GDM1 (cell line): ENCODE results near the gene TUFM.
"Not testable (repeated sequence)": the region's sequence is repeated elsewhere in the genome, so short reads cannot be mapped to it uniquely, and the experiment has no call there.

Source experiments
- DNase-seq: peaks from one replicate; lab custom pipeline; 2025; lab: John Stamatoyannopoulos, UW

Gene TUFM

DNA sequence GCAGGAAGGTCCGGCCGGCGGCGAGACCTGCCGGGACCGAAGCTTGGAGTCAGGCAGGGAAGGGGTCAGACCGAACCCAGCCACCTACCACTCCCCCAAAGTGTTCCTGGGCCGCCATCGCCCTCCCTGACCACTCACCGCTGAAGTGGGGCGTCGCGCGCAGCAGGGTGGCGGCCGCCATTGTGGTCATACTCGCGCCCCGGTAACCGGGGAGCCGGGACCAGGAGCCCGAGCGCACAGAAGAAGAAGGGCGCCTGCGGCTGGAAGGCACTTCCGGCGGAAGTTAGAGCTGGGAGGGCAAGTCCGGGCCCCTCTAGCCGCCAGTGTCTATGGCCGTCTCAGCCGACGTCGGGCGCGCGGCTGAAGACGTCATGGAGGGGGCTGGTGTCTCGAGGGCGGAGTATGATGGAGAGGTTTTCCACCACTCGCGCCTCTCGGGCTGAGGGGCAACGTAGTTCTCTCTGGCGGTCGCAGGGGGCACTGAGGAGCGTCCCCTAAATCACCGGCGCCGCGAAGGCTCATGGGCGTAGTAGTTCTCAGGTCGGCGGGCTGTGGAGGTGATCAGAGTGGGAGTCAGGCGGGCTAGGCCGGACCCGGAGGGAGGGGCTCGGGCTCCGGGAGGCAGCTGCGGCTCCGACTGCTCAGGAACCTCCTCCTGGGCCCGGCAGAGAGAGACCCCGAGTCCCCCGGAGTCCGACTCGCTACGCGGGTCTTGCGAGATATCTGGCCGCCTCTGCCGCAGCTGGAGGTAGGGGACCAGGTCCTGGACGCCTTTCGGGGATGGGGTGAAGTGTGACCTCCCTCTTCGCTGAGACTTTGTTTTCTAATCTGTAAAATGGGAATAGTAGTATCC, at the start of gene TUFM:
Gene TUFM (minus strand): TSS at position 269 of the 853 bp plus-strand sequence. CDS start 79 bp downstream, at position 190.
- peak; percentile 99 for DNase-seq

DNA sequence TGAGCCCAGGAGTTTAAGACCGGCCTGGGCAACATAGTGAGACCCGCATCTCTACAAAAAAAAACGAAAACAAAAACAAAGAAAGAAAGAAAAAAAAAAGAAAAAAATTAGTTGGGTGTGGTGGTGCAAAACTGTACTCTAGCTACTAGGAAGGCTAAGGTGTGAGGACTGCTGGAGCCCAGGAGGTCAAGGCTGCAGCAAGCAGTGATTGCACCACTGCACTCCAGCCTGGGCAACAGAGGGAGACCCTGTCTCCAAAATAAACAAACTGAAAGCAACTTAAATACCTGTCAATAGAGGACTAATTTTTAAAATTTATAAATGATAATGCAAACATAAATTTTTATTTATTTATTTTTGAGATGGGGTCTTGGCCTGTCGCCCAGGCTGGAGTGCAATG, 49.5 kb upstream of the TUFM start:
- DNase-seq = no peak

DNA sequence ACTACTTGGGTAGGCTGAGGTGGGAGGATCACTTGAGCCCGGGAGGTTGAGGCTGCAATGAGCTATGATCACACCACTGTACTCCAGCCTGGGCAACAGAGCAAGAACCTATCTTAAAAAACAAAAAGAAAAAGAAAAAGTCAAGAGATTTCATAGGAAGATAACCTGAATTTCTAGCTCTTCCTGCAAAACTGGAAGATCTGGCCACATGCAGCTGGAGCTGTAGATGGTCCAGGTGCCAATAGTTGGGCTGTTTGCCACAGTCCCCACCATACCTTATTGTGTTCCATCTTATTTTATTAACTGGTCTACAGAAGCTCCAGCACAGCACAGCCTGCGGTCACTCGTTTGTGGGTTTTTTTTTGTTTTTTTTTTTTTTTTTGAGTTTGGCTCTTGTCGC, 47.1 kb upstream of the TUFM start:
- DNase-seq = no peak

DNA sequence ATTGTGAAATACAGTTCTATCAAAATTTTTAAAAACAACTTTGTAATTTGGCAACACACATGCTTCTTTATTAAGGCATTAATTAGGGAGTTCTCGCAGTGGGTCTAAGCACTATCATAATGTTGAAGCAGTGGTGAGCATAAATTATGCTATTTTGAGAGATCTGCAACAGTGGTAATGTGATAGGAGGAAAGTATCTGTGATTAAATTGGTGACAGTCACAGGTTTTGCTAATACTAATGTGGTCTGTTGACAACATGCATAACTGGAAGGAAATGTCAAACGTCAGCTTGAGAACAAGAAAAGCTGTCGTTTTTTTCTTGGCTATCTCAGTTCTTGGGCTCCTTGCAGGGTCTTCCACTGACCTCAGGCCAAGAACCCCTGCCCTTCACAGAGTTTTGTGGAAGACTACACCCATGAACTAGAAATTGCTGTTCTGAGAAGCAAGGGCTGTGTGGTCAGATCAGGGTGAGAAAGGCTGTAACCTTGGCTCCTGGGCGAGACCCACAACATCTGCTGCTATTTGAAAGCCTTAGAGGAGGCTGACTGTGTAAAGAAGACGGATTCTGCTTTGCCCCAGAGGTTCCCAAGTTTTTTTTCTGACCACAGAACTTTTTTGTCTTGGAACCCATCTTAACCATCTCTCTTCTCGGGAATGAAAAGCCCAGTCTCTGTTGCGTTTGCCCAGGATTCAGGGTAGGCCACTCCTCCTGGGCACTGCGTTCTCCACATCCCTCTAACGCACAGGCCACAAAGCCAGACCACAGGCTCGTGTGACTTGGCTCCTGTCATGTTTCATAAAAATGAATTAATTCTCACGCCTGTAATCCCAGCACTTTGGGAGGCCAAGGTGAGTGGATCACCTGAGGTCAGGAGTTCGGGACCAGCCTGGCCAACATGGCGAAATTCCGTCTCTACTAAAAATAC, 46.1 kb upstream of the TUFM start:
- DNase-seq = no peak

DNA sequence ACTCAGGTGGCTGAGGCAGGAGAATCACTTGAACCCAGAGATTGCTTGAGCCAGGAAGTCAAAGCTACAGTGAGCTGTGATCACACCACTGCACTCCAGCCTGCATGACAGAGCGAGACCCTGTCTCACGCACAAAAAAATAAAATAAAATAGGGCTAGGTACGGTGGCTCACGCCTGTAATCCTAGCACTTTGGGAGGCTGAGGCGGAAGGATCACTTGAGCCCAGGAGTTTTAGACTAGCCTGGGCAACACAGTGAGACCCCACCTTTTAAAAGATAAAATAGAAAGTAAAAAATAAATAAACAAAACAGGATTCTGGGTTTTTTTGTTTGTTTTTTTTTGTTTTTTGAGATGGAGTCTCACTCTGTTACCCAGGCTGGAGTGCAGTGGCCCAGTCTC, 44.2 kb upstream of the TUFM start:
- DNase-seq = not testable (repeated sequence)

DNA sequence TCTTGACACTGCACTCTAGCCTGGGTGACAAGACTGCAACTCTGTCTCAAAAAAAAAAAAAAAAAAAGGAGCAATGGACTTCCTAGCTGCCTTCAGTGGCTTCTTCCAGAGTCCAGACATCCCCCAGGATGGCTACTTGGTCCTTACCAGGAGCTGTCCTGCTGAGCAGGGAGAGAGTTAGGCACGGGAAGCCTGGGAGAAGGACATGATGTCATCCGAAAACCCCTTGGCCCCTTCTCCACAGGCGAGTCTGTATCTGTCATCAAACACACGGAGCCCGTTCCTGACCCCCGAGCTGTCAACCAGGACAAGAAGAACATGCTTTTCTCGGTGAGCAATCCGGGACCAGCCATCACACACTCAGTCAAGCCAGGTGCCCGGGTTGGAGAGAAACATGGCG, 40.8 kb upstream of the TUFM start:
- DNase-seq = no peak

DNA sequence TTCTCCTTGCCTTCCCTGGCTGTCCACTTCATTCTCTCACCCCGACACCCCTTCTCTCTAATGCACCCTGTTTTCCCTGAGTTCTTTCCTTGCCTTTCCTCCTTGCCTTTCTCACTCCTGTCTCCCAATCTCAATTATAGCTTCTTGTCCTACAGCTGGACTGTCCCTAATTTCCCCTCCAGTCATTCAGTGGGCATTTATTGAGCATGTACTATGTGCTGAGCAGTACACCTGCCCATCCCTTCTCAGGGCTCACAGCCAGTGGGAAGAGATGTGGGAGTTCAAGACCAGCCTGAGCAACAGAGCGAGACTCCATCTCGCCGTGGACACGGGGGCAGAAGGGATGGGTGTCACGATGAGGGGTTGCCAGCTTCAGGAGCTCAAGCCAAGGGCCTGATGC, 37.9 kb upstream of the TUFM start:
- no peak for DNase-seq

DNA sequence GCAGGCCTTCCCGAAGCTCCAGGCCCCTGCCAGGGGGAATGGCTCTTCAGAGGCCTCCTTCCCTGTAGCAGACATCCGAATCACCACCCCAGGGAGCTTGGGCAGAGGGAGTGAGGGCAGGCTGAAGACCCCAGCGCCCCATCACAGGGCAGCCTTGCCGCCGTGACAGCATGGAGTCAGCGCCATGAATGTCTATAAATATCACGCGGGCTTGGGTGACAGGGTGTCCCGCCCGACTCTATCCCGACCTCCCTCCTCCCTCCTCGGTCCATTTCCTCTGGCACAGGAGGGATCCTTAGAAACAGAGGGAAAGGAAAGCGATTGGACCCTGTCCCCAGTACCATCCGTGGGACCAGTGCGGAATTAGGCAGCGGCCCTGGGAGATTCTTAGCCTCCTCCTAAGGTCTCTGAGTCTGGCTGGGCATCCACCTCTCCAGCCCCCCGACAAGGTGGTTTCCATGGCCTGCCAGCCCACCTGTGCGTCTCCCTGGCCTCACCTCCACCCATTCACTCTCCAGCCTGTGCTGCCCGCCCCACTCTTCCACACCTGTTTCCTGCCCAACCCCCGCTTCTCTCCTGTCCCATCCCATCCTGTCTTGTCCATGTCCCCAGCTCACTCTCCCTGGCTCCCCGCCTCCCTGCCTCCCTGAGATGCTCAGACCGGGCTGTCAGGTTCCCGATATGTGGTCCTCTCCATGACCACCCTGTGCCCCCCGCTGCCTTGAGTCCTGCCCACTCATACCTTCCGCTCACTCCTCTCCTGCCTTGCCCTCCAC, 37.3 kb upstream of the TUFM start:
- no peak for DNase-seq

DNA sequence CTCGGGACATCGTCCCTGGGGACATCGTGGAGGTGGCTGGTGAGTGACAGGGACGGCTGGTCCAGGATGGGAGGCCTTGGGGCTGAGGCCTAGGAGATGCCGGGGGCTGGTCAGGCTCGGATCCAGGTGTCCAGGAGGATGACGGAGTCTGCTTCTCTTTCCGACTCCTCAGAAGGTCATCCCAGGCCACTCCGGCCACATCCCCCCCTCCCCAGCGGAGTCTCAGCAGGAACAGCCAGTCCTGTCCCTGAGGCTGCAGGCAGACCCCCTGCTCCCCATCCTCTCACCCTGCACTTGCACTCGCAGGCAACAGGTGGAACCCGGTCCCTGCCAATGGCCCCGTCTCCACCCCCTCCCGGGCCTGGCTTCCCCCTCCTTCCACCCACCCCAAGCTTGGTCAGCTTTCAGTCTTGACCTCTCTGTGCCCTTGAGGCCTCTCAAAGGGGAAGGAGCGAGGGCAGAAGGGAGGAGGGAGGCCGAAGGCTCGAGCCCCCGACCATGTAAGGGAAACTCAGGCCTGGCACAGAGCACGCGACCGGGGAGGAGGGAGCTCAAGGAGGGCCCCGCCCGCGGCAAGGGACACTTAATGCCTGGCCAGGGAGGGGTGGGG, 36.5 kb upstream of the TUFM start:
- DNase-seq = no peak

DNA sequence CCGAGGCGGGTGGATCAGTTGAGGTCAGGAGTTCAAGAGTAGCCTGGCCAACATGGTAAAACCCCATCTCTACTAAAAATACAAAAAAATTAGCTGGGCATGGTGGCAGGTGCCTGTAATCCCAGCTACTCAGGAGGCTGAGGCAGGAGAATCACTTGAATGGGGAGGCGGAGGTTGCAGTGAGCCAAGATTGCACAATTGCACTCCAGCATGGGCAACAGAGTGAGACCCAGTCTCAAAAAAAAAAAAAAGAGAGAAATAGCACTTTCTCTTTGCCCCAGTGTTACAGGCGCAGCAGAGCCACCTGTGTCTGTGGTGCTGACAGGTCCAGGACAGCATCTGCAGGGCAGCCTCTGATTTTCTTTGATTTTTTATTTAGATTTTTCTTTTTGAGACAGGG, 35.4 kb upstream of the TUFM start:
- not testable (repeated sequence) for DNase-seq

DNA sequence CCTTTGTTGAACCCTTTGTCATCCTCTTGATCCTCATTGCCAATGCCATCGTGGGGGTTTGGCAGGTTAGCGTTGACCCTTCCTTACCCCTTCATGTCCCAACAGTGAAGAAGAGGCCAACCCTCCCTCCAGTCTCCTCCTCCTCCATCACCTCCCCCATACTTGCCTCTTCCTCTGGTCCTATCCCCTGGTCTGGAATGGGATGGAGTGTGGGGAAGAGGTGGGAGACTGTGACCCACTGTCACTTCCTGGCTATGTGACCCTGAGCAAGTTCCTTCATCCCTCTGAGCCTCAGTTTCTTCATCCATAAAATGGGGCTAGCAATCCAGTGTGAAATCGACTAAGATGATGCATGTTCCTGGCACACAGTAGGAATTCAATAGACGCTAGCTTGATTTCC, 34.8 kb upstream of the TUFM start:
- no peak for DNase-seq

DNA sequence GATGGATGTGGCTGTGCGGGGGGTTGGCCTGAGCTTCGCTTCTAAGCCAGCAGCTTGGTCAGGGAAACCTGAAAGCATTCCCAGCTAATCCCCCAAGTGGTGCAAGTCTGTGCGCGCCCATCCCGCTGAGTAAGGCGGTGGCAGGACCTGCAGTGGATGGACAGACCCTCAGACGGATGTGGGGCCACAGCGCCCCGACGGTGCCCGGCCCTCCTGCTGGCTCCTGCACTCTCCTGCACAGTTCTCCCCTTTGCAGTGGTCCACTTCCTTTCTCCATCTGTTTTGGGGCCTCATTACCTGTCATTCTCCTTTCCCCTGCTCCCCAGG, 34.4 kb upstream of the TUFM start:
- no peak for DNase-seq

DNA sequence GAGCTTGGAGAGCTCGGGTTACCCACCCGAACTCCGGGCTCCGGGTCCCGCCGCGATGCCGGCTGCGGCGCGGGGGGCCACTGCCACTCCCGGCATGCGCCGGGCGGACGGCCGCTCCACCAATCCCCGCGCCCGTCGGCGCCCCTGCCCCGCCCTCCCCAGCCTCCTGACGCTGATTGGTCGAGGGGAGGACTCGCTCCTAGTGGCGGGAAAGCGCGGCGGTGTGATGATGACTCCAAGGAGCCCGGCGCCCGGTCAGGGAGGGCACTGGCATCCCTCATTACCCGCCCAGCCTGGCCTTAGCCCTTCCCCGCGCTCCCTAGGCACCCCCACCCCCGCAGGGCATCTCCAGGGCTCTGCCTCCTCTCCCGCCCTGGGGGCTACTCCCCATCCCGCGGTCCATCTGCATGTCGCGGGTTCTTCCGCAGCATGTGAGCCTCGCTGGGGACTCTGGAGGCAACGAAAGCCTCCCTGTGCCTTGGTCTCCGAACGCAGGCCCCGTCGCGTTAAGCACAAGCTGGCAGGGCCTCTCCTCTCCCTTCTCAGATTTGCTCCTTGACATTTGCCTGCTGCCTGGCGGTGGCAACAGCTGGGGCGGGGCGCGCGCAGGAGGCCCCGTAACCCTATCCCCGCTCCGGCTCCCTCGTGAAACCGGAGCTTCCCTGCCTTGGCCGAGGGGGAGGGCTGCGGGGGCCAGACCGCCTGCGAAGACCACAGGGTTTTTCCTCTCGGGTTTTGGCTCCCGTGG, 33.9 kb upstream of the TUFM start:
- peak; percentile 80 for DNase-seq

DNA sequence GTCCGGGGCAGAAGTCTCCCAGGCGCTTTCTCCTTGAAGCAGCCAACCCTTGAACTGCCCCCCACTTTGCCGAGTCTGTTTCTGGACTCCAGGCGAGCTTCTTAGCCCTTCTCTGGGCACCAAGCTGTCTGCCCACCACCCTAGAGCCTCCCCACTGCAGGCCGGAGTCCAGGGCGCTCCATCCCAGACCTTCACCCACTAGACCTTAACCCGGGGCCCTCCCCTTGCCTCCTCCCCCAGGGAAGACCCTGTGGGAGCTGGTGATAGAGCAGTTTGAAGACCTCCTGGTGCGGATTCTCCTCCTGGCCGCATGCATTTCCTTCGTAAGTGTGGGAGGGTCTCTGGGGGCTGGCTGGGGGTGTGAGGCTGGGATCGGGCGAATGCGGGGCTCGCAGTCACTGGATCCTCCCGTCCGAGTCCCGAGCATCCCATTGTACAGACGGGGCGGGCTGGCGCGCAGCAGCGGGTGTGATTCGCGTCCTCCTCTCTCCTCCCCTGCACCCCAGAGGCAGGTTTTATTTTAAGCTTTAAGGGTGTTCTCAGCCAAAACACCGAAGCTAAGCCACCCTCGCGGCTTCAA, 33.2 kb upstream of the TUFM start:
- no peak for DNase-seq

DNA sequence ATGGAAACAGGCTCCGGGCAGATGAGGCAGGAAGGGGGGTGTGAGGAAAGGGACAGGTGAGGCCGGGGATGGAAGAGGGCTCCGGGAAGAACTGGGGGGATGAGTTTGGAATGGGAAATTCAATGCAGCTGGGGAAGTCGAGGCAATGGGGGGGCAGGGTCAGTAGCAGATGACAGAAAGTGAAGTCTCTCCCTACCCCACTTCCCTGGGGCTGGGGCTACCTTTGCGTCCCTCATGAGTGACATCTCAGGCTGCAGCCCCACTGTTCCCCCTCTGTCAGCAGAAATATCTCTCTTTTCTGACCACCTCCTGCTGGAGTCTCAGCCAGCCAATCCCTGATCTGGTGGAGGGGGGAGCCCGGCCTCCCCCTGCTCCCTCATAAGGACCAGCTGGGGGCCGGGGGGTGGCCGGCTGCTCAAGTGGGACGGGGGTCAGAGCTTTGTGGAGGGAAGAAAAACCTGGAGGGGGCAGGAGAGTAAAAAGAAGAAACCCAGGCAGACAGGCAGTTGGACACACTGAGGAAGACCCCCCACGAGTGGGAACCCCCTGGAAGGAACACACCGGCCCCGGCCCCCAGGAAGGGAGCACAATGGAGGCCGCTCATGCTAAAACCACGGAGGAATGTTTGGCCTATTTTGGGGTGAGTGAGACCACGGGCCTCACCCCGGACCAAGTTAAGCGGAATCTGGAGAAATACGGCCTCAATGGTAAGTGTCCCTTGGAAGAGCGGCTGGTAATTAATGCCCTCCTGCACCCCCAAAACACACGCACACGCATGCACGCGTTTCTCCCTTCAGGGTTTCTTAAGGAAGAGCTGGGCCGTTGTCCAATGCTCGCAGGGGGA, 32.2 kb upstream of the TUFM start, which contains the start of gene ATP2A1:
Gene ATP2A1 (plus strand): TSS at position 406 of the 844 bp plus-strand sequence. CDS start 184 bp downstream, at position 590.
- no peak for DNase-seq

DNA sequence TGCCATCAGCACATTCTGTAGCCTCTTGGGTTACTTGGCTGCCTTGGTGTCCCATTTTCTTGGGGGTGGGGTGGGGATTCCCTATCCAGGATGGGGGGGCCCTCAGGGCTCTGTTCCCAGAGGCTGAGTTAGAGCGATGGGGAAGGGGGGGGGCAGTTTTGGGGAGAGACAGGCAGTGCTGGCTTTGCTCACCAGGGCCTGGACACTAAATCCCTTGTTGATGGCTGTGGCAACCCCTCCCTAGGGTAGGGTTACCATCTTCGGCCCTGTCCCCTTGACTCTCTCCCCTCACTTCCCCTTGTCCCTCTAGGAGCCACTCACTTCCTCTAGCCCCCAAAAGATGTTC, 31.5 kb upstream of the TUFM start:
- no peak for DNase-seq

DNA sequence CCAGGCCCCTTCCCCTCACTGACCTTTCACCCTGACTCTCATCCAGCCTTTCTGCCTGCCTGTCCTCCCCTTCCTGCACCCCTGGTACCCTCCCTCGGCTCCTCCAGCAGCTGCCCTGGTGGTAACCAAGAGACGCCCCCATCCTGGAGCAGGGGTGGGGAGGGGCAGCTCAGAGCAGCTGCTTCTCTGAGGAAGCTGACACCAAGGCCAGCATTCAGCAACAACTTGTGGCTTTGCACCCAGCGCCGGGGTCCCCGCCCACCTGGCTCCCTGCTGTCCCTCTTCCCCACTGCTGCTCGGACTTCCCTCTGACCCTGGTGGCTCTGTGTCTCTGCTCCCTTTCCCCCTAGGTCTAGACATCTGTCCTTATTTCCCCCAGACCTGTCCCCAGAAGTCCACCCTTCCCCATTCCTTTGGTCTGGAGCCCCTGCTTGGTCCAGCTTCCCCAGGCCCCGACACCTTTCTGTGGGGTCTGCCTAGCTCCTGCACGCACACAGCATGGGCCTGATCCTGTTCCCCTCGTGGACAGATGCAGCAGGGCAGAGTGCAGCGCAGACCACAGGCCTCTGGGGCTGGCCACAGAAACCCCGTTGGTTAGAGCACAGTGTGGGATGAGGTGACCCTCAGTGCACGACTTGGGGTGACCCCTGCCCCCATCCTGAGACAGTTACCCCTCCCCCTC, 31.0 kb upstream of the TUFM start:
- DNase-seq = no peak

DNA sequence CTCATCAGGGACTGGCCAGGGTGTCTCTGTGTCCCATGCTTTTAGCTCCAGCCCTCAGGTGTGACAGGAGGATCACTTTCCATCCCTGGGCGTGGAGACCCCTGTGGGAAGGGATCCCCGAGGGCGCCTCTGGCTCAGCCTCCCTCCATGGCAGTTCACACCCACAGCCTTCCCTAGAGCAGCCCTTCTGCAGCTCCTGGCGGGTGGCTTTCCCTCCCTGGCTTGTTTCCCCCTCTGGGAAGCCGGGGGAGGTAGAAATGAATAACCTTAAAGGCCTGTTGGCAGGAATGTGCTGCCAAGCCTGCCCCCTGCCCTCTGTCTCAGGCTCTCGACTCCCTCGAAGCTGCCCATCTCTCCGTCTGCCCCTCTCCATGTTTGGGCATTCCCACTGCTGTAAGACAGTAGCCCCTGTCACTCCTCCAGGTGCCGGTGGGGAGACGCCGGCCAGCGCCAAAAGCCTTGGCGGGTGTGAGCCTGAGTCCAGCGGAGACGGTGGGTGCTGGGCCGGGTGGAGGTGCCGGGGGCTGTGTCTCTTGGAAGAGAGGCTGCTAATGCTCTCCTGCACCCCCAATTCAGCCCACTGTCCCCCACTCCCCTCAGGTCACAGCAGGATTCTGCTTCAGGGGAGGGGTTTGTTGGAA, 30.0 kb upstream of the TUFM start:
- DNase-seq = no peak
